ENCODE data around the gene ZNF385B.

ZNF385B gene

GRCh38 chr2:179650420-179650819 is 211.0 kb downstream of the ZNF385B start:
- no peaks in the 10 kb centered on the region for H3K36me3 ChIP-seq (replicated peaks; ENCODE audit: low read depth, low read length)
- H2AFZ ChIP-seq (ENCODE audit: low read depth, low read length), result no peak overlapping the region
- H3K4me3 ChIP-seq (ENCODE audit: low read length), result no peak overlapping the region
- no peak overlapping the region for H3K9ac ChIP-seq (ENCODE audit: low read length)
- TF ChIP-seq EZH2phosphoT487 (IDR thresholded peaks at IDR 0.05; ENCODE audit: low read depth), result no peak
- TF ChIP-seq, protein P1, sequence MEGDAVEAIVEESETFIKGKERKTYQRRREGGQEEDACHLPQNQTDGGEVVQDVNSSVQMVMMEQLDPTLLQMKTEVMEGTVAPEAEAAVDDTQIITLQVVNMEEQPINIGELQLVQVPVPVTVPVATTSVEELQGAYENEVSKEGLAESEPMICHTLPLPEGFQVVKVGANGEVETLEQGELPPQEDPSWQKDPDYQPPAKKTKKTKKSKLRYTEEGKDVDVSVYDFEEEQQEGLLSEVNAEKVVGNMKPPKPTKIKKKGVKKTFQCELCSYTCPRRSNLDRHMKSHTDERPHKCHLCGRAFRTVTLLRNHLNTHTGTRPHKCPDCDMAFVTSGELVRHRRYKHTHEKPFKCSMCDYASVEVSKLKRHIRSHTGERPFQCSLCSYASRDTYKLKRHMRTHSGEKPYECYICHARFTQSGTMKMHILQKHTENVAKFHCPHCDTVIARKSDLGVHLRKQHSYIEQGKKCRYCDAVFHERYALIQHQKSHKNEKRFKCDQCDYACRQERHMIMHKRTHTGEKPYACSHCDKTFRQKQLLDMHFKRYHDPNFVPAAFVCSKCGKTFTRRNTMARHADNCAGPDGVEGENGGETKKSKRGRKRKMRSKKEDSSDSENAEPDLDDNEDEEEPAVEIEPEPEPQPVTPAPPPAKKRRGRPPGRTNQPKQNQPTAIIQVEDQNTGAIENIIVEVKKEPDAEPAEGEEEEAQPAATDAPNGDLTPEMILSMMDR (IDR thresholded peaks at IDR 0.05; ENCODE audit: low read depth, low read length), result no peak
- H3K79me2 ChIP-seq (ENCODE audit: low read length), result no peaks in the 10 kb centered on the region
- no peaks in the 10 kb centered on the region for H4K20me1 ChIP-seq (ENCODE audit: insufficient read depth, low read length)
- no peak overlapping the region for H3K4me2 ChIP-seq (ENCODE audit: low read length)
- no peaks in the 10 kb centered on the region for H3K4me1 ChIP-seq (ENCODE audit: low read length)
- no peak overlapping the region for H3K27ac ChIP-seq (ENCODE audit: low read length)
- H3K27me3 ChIP-seq (ENCODE audit: low read depth, low read length), result no peaks in the 10 kb centered on the region
- H3K9me3 ChIP-seq (ENCODE audit: insufficient read depth, low read length), result no peaks in the 10 kb centered on the region

GRCh38 chr2:179646862-179647587 is 214.4 kb downstream of the ZNF385B start:
- H3K36me3 ChIP-seq (replicated peaks; ENCODE audit: low read depth, low read length), result no peaks in the 10 kb centered on the region
- no peak overlapping the region for H3K9ac ChIP-seq (ENCODE audit: low read length)
- no peaks in the 10 kb centered on the region for H4K20me1 ChIP-seq (ENCODE audit: insufficient read depth, low read length)
- no peaks in the 10 kb centered on the region for H3K9me3 ChIP-seq (ENCODE audit: insufficient read depth, low read length)
- no peaks in the 10 kb centered on the region for H3K79me2 ChIP-seq (ENCODE audit: low read length)
- no peak overlapping the region for H2AFZ ChIP-seq (ENCODE audit: low read depth, low read length)
- H3K4me1 ChIP-seq (ENCODE audit: low read length), result no peaks in the 10 kb centered on the region
- TF ChIP-seq, protein P1 (IDR thresholded peaks at IDR 0.05; ENCODE audit: low read depth, low read length), result no peak
- TF ChIP-seq EZH2phosphoT487 (IDR thresholded peaks at IDR 0.05; ENCODE audit: low read depth), result no peak
- H3K27me3 ChIP-seq (ENCODE audit: low read depth, low read length), result no peaks in the 10 kb centered on the region
- H3K4me2 ChIP-seq (ENCODE audit: low read length), result no peak overlapping the region
- no peak overlapping the region for H3K4me3 ChIP-seq (ENCODE audit: low read length)
- H3K27ac ChIP-seq (ENCODE audit: low read length), result no peak overlapping the region

- Histone ChIP-seq H3K4me2 (ENCODE audit: low read length) (no peak overlapping the region), H3K79me2 (ENCODE audit: low read length) (no peaks in the 10 kb centered on the region), H3K9me3 (ENCODE audit: insufficient read depth, low read length) (no peaks in the 10 kb centered on the region), H3K36me3 (replicated peaks; ENCODE audit: low read depth, low read length) (no peaks in the 10 kb centered on the region), H3K4me1 (ENCODE audit: low read length) (no peaks in the 10 kb centered on the region), H3K27me3 (ENCODE audit: low read depth, low read length) (no peaks in the 10 kb centered on the region), H4K20me1 (ENCODE audit: insufficient read depth, low read length) (no peaks in the 10 kb centered on the region), H3K27ac (ENCODE audit: low read length) (no peak overlapping the region), H3K4me3 (ENCODE audit: low read length) (no peak overlapping the region), H2AFZ (ENCODE audit: low read depth, low read length) (no peak overlapping the region), H3K9ac (ENCODE audit: low read length) (no peak overlapping the region)
- no peak for TF ChIP-seq EZH2phosphoT487 (IDR thresholded peaks at IDR 0.05; ENCODE audit: low read depth)
- TF ChIP-seq, protein P1 (IDR thresholded peaks at IDR 0.05; ENCODE audit: low read depth, low read length), result no peak
These were observed 215.1 kb downstream of the ZNF385B start for GRCh38 chr2:179646173-179646769.

- Histone ChIP-seq H3K4me3 (ENCODE audit: low read length) (no peak overlapping the region), H3K9ac (ENCODE audit: low read length) (no peak overlapping the region), H3K4me2 (ENCODE audit: low read length) (no peak overlapping the region), H3K79me2 (ENCODE audit: low read length) (no peaks in the 10 kb centered on the region), H4K20me1 (ENCODE audit: insufficient read depth, low read length) (no peaks in the 10 kb centered on the region), H3K9me3 (ENCODE audit: insufficient read depth, low read length) (no peaks in the 10 kb centered on the region), H2AFZ (ENCODE audit: low read depth, low read length) (no peak overlapping the region), H3K27me3 (ENCODE audit: low read depth, low read length) (no peaks in the 10 kb centered on the region), H3K4me1 (ENCODE audit: low read length) (no peaks in the 10 kb centered on the region), H3K27ac (ENCODE audit: low read length) (no peak overlapping the region), H3K36me3 (replicated peaks; ENCODE audit: low read depth, low read length) (no peaks in the 10 kb centered on the region)
- TF ChIP-seq, protein P1 (IDR thresholded peaks at IDR 0.05; ENCODE audit: low read depth, low read length), result no peak
- TF ChIP-seq EZH2phosphoT487 (IDR thresholded peaks at IDR 0.05; ENCODE audit: low read depth), result no peak
These were observed 216.4 kb downstream of the ZNF385B start for GRCh38 chr2:179645047-179645446.
